Activated gamma-delta T cell (primary cell): Measurements from ENCODE around the gene STEAP3.

ENCODE experiments used
- DNase-seq: peaks from one replicate; lab custom pipeline; 2025; lab: John Stamatoyannopoulos, UW
- total RNA-seq, 2 donors: gene quantifications; one replicate each; lab custom pipeline; 2026; lab: John Stamatoyannopoulos, UW

STEAP3 gene, protein sequence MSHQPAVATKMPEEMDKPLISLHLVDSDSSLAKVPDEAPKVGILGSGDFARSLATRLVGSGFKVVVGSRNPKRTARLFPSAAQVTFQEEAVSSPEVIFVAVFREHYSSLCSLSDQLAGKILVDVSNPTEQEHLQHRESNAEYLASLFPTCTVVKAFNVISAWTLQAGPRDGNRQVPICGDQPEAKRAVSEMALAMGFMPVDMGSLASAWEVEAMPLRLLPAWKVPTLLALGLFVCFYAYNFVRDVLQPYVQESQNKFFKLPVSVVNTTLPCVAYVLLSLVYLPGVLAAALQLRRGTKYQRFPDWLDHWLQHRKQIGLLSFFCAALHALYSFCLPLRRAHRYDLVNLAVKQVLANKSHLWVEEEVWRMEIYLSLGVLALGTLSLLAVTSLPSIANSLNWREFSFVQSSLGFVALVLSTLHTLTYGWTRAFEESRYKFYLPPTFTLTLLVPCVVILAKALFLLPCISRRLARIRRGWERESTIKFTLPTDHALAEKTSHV
- 0.20 to 0.26 reads per million in 2 donors for total RNA-seq

DNA sequence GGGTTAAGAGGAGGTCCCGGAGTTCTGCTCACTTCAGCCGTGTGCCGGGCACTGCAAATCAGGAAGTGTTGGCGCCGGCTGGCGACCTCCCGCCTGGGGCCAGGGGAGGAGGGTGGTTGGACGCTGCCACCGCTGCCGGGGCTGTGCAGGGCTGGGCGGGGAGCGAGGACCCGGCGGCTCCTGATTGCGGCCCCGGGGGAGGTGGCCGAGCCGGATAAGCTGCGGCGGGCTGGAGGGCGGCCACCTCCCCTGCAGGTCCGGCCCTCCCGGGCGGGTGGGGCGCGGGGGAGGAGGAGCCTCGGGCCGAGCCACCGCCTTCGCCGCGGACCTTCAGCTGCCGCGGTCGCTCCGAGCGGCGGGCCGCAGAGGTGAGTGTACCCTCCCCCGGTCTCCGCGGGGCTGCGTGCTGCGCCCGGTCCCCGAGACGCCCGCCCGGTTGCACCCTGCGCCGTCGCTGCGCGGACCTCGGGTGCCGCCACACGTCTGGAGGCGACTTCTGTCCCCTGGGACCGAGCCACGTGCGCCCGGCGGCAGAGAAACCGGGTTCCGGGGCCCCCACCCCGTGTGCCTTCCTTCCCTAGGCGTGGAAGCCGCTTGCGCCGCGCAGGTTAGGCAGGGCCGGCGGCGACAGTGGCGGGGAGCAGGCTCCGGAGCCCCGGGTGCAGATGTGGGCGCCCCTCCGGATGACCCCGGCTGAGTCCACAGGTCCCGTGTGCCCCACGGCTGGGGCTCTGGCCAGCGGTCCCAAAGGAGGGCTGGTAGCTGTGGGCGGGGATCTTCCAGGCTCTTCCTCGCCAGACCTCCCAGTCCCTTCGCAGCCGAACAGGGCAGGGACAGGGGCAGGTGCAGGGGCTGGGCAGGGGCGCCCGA lies at the start of gene STEAP3:
STEAP3 (plus strand) TSS at position 314 of the 870 bp plus-strand sequence. CDS start 7,179 bp downstream, outside the sequence.
- no peak for DNase-seq

DNA sequence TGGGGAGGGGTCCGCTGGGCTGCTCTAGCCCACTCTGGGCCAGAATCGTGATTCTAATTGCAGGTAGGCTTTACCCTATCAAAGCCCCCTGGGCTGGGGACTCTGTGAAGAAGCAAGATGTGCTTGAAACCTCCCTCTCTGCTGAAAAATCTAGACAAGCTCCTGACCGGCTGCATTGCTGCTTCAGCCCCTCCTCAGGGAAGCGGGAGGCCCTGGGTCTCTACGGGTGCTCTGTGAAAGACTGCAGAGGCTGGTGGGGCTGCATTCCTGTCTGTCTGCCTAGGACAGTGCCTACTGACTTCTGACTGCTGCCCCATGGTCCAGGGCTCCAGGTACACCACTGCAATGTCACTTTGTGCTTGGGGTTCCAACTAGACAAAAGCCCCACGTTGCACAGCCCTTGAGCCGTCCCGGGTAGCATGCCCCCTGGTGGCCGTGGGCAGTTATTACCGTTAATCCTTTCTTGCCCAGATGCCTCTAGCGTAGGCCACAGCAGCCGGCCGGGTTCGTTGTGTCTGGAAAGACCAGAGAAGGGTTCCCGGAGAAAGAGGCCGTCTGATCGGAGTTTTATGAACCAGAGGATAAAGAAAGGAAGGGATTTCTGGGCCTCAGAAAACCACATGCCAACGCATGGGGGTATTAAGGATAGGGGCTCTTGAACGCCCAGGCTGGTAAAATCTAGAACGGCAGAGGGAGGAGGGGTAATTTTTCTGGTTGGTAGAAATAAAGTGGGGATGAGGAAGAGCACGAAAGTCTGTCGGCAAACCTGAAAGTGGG lies 49.2 kb upstream of the STEAP3 start:
- DNase-seq, result no peak

DNA sequence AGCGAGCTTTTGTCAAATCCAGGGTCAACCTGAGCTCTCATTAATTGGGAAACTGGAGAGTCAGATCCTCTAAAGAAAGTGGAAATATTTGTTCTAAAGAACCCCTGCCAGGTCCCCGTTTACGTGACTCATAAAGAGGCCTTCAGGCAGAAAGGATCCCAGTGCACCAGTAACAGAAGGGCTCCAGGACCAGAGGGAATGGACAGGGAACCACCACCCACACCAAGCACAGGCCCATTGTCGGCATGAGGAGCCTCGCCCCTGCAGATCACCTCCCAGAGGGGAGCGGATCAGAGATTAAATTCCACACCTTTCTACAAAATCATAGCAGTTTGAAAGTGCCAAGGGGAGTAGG lies 48.7 kb upstream of the STEAP3 start:
- no peak for DNase-seq

DNA sequence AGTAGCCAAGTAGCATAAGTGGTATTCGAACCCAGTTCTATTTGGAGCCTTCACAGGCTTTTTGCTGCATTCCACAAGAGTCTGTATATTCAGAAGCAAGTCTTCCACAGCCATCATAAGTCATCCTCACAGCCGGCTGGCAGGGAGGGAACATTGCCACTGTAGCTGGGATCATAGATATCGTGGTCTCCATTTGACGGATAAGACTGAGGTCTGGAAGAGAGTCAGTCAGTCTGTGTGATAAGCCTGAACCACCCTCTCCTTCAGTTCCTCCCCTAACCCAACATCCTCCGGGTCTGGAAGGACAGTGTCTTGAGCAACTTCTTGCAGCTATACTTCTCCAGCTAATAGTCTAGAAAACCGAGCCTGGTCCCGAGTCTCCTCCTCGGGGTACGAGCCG lies 48.1 kb upstream of the STEAP3 start:
- DNase-seq, result no peak

DNA sequence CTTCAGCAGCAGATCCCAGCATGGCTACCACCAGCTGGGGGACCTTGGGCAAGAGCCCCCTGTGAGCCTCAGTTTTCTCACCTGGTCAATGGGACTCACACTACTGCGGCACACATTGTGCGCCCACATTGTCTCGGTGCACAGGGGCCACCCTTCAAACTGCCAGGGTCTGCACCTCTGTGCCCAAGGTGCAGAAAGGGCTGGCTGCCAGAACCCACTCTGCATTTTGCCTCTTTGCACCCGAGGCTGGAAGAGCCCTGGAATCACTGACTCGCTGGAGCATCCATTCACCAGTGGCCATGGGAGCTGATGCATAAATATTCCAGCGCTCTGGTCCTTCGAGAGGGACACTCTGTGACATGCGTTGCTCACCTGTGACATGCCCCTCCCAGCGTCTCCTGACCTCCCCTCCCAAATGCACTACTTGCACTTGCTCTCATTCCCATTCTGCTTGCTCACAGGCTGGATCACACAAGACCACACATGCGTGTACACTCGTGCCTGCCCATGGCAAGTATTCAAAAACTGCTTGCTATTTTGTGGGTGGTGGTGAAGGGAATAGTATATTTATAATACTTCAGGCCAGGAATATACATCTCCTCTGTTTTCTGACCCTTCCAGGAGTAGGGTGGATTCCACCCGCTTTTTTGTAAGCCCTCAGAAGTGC lies 46.3 kb upstream of the STEAP3 start:
- no peak for DNase-seq

DNA sequence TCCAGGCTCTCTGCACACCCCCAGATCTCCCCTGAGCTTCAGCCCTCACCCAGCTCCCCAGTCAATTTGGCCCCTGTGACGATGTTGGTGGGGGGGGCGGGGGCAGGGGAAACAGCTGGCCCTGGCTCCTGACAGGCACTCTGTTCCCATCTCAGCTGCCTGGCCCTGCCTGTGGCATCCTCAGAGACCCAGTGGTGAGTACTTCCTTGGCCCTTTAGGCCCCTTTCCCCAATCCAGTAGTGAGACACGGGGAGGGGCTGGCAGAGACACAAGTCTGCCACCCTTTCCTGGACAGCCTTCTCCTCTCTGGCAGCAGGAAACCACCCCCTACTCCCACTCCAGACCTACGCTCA lies 45.8 kb upstream of the STEAP3 start:
- no peak for DNase-seq

DNA sequence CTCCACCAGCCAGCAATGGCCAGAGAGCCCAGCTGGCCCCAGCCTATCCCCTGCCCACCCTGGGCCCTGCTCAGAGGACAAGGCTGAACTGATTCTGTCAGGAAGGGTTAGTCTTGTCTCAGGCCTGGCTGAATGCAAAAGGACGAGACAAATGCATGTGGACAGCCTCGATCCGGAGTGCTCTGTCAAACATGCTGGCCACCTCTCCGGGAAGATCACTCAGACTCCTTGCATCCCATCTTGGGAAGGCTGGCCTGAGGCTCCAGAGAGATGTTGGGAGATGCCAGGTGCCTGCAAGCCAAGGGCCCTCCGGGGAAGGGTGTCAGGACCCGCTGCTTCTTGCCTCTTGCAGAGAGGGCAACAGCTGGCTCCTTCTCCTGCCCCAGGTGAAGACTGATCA lies 44.9 kb upstream of the STEAP3 start:
- DNase-seq, result no peak

DNA sequence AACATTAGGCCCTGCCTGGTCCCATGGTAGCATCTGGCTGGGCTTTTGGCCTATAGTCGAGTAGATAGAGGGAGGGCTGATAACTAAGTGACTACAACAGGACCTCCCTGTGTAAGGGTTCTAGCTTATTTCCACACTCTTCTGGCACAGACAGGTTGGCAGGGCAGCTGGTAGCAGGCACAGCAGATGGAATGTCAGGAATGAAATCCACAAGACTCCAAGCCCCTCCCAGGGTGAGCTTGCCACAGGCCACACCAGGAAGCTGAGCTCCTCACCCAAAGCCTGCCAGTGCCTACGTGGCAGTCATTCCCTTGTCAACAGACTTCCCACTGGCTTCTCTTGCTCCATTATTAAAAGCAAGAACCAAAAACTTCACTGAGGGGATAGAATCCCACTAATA lies 44.4 kb upstream of the STEAP3 start:
- DNase-seq, result no peak

DNA sequence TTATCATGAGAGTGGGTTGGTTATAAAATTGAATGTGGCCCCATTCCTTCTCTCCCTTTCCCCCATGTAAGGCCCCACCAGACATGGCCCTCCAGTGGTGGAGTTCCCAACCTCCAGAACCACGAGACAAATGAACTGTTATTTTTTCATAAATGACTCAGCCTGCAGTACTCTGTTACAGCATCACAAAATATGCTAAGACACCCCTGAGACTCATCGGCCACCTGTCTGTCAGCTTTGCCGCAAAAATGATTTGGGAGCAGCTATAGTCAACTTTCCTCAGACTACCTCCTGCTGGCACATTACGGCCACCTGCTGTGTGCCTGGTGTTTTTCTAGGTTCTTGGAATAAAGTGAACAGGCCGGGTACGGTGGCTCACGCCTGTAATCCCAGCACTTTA lies 43.6 kb upstream of the STEAP3 start:
- DNase-seq, result no peak

DNA sequence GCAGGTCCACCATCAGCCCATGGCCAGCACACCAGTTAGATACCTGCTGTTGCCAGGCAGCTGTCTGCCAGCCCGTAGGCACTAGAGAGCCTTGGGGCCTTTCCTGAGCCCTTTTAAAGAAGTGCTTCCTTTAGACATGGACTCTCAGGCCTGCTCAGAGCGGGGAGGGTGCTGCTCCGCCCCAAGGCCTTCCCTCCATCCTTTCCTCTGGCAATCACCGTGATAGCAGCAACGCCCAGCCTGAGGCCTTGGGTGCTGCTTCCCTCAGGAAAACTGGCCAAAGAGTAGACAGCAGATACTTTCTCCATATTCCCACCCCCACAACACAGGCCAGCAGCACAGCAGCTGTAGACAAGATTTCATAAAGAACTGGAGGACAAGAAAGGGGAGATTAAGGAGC lies 42.7 kb upstream of the STEAP3 start:
- no peak for DNase-seq

DNA sequence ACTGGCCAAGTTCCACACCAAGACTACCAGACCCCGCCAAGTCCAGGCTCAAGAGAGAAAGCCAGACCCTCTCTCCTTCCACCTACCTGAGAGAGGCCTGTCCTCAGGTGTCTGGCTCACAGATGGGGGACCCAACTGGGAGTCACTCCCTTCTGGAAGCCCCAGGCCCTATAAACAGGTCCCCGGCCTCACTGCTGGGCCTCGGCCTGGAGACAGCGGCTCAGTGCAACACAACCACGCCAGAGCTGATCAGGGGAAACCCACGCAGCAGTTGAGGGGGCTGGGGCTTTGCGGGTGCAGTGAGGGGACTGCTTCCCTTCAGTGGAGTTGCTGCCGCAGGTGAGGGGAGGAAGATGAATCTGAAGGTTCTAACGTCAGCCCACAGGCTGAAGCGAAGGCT lies 42.2 kb upstream of the STEAP3 start:
- no peak for DNase-seq

DNA sequence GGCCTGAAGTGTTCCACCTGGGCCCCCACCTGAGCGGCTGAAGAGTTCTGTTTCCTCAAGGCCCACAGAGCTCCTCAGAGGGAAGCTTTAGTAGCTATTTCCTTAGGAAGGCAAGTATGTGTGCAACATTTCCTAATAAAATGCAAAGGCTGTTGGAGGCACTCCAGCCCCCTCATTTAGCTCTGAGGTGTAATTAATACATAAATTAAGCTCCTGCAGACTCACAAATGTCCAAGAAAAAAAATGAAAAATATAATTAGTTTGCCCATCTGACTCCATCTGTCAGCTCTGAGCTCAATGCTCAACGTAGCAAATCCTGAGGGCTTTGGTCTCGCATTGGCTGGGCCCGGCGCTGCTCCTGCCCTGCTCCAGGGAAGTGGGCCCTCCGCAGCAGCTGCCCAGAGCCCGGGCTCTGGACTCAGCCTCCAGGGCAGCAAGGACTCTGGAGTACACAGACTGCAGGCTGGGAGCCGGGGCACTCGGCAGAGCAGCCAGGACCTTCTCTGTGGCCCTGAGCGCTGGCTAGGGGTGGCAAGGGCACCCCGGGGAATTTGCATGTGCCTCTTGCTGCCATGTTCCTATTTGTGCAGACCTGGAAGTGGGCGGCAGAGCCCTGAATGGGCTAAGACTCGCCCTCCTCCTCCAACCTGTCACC lies 41.7 kb upstream of the STEAP3 start:
- no peak for DNase-seq

DNA sequence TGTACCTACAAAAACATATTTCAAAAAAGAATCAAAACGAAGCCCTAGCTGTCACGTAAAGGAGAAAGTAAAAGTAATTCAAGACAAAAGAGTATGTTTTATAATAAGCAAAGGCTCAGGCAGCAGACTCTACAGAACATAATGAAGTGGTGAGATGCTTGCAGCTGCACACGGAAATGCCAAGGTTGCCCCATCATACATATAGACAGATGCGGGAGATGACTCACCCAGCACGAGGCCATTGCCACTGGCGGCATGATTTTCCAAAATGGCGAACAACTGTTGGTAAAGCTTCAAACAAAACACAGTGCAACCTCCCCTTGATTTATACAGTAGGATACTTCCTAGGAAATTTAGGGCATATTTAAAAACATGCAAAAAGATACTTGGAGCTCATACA lies 39.1 kb upstream of the STEAP3 start:
- no peak for DNase-seq

DNA sequence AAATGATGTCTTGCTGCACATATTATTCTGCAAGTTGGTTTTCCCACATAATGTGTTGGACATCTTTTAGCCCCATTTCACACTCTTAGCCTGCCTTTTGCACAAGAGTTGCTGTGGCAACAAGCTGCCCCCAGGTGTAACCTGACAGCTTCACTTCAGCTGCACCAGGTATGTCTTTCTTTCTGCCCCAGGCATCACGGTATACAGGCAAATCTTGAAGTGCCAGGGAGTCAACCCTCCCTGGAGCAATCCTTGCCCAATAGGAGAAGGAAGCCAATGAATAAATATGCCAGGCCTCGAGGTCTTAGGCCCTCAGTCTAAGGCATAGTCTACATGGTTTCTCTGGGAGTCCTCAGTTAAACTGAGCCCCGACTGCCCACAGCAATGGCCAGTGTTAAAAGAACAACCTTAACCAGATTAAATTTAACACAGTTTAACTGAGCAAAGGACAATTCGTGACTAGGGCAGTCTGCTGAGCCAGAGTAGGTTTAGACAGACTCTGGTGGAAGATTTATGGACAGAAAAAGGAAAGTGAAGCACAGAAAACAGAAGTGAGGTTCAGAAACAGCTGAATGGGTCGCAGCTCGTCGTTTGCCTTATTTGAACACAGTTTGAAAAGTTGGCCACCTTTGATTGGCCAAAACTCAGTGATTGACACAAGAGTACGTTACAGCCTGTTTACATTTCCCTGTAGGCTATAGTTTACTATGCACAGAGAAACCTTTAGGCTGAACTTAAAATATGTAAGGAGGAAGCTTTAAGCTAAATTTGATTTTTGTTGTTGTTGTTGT lies 33.1 kb upstream of the STEAP3 start:
- DNase-seq, result no peak

DNA sequence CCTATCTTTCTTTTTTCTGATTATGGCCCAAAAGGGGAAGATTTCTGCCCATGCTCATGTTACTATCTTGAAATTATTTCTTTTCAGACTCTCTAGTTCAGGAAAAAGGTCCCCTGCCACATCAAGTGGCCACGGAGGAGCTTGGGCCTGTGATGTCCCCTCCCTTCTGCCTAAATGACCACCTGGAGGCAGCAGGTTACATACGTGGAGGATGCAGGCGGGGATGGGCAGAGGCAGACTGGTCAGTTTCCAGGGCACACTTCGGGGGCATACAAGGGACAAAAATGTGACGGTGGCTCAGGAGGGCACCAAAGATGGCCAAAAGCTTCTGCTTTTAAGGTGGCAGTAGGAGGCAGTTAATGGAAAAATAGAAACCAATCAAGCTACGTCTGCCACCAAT lies 30.7 kb upstream of the STEAP3 start:
- no peak for DNase-seq

DNA sequence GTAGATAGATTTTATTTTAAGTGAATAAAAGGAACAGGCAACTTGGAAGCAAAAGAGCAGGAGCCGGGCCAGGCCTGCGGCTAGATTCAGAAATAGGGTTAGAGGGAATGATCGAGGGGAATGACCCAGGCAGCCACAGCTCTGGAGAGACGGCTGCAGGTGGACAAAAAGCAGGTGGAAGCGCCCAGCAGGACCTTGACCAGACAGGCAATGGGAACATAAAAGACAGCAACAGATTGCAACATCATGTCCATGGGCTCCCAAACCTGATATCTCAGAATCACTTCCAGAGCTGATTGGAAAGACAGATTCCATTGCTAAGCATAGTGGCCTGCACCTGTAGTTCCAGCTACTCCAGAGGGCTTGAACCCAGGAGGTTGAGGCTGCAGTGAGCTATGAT lies 28.6 kb upstream of the STEAP3 start:
- DNase-seq, result no peak

DNA sequence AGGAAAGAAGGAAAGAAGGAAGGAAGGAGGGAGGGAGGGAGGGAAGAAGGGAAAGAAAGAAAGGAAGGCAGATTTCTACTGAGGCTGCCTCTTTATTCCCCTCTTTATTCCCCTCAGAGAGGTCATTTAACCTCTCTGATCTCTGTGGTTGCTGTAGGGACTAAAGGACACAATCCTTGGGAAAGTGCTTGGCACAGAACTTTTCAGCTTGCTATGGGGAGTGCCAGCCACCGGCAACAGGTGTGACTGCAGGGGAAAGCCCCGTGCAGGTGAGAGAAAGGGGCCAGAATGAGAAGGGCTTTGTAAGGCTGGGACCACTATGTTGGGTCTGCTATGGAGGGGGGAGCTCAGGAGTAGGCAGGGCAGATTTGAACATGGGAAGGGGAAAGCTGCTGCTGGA lies 27.7 kb upstream of the STEAP3 start:
- no peak for DNase-seq

DNA sequence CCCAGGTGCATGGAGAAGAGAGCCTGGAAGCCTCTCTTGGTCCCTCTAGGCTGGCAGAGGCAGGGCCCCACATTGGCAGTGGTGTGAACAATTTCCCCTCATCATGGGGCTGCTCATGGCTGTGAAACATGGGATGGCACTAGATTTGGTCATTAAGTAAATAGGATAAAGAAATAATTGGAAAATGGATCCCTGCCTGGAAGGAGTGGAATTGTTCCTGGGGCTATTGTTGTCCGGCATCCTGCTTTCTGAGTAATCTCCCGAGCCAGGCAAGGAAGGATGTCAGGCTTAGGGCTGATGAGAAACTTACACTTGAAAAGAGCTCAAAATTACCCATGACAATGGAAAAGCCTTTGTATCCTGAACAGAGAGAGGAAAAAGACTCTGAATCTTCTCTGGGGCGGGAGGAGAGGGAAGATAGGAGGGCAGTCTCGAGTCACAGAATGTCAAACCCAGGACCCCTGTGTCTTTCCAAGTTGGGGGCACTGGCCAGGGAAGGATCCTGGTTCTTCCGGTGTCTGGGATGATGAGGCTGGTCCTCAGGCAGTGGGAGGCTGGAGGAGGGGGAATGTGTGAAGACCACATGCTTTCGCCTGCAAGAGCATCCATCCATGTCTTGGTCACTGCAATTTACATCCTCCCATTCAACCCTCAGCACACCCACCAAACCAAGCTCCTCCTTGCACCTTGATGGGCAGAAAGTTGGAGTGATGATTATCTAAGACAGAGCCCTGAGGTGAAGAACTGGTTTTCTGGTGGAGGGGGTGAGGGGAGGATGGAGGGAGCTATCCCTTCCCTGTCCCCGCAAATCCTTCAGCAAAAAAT lies 27.1 kb upstream of the STEAP3 start:
- DNase-seq, result no peak

DNA sequence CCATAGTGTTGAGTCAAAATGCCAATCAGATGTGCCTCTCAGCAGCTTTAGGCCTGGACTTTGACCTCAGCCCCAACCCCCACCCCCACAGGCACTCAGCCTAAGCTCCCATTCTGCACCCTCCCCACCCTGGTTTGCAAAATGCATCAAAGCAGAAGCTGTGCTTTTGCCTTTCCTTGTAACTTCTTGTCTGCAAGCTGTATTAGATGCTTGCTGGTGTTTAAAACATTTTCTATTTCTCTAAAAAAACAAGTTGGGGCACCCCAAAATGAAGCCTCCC lies 26.6 kb upstream of the STEAP3 start:
- DNase-seq, result no peak
